ENCODE data around the gene KHNYN.

Gene KHNYN

GRCh38 chr14:24425704-24426103, 4.0 kb upstream of the KHNYN start:
- FAIRE-seq: no peak

GRCh38 chr14:24426150-24426911, 3.4 kb upstream of the KHNYN start:
- no peak for FAIRE-seq

- no peak for FAIRE-seq
These were observed 2.7 kb upstream of the KHNYN start for GRCh38 chr14:24426912-24427536.

- FAIRE-seq: no peak
These were observed 1.9 kb upstream of the KHNYN start for GRCh38 chr14:24427537-24428508.

GRCh38 chr14:24428628-24429394, 943 bp upstream of the KHNYN start:
- no peak for FAIRE-seq

- no peak for FAIRE-seq
These were observed 458 bp downstream of the KHNYN start for GRCh38 chr14:24430143-24430681.

- FAIRE-seq: no peak
These were observed 1.2 kb downstream of the KHNYN start for GRCh38 chr14:24430682-24431568.

GRCh38 chr14:24431569-24432258, 2.0 kb downstream of the KHNYN start:
- no peak for FAIRE-seq

GRCh38 chr14:24432259-24433131, 2.7 kb downstream of the KHNYN start:
- FAIRE-seq: no peak

GRCh38 chr14:24434036-24434435, 4.3 kb downstream of the KHNYN start:
- FAIRE-seq: no peak

GRCh38 chr14:24434676-24435075, 4.9 kb downstream of the KHNYN start:
- FAIRE-seq: no peak

GRCh38 chr14:24435192-24435810, 5.5 kb downstream of the KHNYN start:
- FAIRE-seq: no peak

GRCh38 chr14:24435998-24436354, 6.2 kb downstream of the KHNYN start:
- FAIRE-seq: no peak

GRCh38 chr14:24436355-24437019, 6.7 kb downstream of the KHNYN start:
- FAIRE-seq: no peak

- no peak for FAIRE-seq
These were observed 7.4 kb downstream of the KHNYN start for GRCh38 chr14:24437020-24437735.

- FAIRE-seq: no peak
These were observed 7.9 kb downstream of the KHNYN start for GRCh38 chr14:24437736-24438067.

GRCh38 chr14:24438223-24439097, 8.7 kb downstream of the KHNYN start:
- FAIRE-seq: no peak

Measured in islet of Langerhans (tissue), 1 donor.